DMS53 (cell line): Measurements from ENCODE around the gene POMGNT1.

Experiments used
- DNase-seq: peaks from one replicate; lab custom pipeline; 2025; lab: John Stamatoyannopoulos, UW

Gene POMGNT1

GRCh38 chr1:46157916-46158311 is 40.3 kb downstream of the POMGNT1 start:
- no peak for DNase-seq

GRCh38 chr1:46153732-46154131 is 44.5 kb downstream of the POMGNT1 start:
- DNase-seq = no peak

- no peak for DNase-seq
Measured at GRCh38 chr1:46153228-46153627, 45.0 kb downstream of the POMGNT1 start.

GRCh38 chr1:46152016-46152415 is 46.2 kb downstream of the POMGNT1 start:
- no peak for DNase-seq

- DNase-seq = no peak
Measured at GRCh38 chr1:46150085-46150484, 48.1 kb downstream of the POMGNT1 start.

- no peak for DNase-seq
Measured at GRCh38 chr1:46148318-46148717, 49.9 kb downstream of the POMGNT1 start.
